ENCODE data around the gene RAD50.
"Not testable (repeated sequence)": the region's sequence is repeated elsewhere in the genome, so short reads cannot be mapped to it uniquely, and the experiment has no call there.

The RAD50 gene

DNA sequence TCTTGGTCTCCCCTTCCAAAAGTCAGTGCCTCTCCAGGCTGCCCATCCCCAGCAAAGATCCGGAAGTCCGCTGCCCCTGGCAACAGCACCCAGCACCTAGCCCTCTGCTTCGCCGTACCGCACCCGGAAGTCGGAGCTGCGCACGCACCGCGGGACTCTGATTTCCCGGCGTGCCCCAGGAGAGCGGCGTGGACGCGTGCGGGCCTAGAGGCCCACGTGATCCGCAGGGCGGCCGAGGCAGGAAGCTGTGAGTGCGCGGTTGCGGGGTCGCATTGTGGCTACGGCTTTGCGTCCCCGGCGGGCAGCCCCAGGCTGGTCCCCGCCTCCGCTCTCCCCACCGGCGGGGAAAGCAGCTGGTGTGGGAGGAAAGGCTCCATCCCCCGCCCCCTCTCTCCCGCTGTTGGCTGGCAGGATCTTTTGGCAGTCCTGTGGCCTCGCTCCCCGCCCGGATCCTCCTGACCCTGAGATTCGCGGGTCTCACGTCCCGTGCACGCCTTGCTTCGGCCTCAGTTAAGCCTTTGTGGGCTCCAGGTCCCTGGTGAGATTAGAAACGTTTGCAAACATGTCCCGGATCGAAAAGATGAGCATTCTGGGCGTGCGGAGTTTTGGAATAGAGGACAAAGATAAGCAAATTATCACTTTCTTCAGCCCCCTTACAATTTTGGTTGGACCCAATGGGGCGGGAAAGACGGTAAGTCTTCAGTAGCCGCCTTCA is at the start of gene RAD50:
Gene RAD50 (plus strand): TSS at position 215 of the 715 bp plus-strand sequence. CDS start 348 bp downstream, at position 563.
- peak; percentile 25 for DNase-seq

DNA sequence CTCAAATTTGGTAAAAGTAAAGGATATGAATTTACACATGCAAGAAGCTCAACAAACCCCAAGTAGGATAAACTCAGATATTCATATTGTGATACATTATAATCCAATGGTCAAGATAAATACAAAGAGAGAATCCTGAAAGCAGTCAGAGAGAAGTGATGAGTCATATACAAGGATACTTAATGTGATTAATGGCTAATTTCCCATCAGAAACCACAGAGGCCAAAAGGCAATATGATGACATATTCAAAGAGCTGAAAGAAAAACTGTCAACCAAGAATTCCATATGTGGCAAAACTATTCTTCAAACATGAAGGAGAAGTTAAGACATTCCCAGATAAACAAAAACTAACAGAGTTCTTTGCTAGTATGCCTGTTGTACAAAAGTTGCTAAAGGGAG is 46.7 kb upstream of the RAD50 start:
- DNase-seq: no peak

DNA sequence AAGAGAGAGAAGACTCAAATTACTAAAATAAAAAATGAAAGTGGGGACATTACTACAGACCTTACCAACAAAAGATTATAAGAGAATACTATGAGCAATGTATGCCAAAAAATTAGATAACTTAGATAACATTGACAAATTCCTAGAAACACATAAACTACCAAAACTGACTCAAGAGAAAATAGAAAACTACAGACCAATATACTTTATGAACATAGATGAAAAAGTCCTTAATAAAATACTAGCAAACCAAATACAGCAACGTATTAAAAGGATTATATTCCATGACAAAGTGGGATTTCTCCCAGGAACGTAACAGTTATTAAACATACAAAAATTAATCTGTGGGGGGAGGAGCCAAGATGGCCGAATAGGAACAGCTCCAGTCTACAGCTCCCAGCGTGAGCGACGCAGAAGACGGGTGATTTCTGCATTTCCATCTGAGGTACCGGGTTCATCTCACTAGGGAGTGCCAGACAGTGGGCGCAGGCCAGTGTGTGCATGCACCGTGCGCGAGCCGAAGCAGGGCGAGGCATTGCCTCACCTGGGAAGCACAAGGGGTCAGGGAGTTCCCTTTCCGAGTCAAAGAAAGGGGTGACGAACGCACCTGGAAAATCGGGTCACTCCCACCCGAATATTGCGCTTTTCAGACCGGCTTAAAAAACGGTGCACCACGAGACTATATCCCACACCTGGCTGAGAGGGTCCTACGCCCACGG is 43.0 kb upstream of the RAD50 start:
- DNase-seq: not testable (repeated sequence)

DNA sequence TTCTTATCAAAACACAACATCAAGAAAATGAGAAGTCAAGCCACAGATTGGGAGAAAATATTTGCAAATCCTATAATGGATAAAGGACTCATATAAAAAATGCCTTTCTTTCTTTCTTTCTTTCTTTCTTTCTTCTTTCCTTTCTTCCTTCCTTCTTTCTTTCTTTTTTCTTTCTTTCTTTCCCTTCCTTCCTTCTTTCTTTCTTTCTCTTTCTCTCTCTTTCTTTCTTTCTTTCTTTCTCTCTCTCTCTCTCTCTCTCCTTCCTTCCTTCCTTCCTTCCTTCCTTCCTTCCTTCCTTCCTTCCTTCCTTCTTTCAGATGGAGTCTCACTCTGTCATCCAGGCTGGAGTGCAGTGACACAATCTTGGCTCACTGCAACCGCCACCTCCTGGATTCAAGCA is 34.7 kb upstream of the RAD50 start:
- not testable (repeated sequence) for DNase-seq

DNA sequence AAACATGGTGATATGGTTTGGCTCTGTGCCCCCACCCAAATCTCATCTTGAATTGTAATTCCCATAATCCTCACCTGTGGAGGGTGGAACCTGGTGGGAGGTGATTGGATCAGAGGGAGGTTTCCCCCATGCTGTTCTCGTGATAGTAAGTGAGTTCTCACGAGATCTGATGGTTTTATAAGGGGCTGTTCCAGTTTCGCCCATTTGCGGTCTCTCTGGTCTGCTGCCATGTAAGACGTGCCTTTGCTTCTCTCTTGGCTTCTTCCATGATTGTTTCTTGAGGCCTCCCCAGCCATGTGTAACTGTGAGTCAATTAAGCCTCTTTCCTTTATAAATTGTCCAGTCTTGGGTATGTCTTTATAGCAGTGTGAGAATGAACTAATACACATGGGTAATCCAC is 31.9 kb upstream of the RAD50 start:
- not testable (repeated sequence) for DNase-seq

DNA sequence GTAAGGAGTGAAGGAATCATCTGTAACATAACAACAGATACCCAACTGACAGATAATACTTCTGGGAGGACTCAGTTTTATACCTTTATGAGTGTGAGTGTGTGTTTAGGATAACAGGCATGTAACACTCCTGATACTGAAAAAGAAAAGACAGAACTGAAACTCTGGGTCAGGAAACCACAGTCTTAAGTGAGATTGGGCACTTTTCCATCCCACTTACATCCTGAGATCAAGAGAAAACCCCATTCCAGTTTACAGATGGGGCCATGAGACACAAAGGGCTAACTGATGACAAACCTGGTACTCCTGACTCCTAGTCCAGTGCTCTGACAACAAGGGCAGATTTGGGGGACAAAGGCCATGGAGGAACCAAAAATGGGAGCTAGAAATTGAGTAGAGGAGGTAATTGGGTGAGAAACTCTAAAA is 31.5 kb upstream of the RAD50 start:
- DNase-seq: no peak

DNA sequence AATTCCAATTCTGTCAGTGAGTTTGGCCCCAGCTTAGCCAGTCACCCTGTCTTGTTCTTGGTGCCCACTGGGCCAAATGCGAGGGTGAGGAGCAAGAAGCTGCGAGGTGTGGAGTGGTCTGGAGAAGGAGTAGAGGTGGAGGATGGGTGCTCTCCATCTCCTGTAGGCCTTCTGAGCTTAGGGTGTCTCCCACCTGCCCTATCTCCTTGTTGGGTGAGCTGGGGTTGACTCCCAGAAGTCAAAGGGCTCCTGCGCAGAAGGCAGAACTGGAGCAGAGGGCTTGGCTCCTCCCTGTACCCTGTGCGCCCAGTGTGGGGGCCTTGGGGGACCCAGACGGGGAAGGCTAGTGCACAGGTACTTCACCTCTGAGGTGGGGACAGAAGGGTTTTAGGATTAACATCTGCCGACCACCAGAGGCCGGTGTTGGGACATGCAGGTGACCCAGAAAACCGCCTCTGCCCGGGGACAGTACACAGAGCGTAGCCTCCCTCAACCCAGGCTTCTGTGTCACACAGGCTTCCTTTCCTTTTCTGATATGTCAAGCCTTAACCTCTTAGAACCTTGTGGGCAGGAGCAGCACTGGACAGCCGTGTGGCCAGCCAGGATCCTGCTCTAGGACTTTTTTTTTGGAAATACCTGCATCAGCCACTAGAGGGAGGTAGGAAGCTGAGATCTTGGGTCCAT is 30.3 kb upstream of the RAD50 start:
- DNase-seq: peak; percentile 48

DNA sequence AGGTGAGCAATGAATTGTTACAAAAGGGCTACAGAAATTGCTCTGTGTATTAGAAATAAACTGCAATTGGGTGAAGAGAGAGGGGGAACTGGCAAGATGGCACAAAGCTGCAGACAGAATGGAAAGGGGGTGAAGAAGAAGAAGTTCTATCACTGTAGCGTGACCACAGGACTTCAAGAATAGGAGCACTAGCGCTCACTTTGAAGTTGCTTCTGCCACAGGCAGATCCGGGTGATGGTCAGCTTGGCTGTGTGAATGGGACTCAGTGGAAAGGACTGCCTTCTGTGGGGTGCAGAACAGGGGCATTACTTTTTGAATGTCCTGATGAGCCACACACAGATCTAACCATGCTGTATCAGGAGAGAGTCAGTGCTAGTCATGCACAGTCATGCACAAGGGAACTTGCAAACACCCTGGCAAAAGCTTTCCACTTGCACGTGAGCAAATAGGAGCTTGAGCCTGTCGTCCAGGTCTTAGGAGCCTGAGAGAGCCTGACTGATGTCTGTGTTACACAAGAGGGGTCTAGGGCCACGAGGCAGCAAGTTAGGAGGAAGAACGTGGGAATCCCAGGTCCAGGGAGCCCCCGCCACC is 29.7 kb upstream of the RAD50 start:
- no peak for DNase-seq

DNA sequence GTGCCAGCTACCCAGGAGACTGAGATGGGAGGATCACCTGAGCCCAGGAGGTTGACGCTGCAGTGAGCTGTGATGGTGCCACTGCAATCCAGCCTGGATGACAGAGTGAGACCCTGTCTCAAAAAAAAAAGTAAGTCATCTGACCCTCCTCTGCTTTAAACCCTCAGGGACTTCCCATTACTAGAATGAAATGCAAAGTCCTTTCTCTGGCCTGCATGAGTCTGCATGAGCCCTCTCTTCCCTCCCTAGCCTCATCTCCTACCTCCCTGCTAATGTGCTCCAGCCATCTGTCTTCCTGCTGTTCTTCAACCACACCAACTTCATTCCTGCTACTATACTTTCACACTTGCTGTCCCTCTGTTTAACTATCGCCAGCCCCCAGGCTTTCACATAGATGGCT is 28.8 kb upstream of the RAD50 start:
- DNase-seq: no peak

DNA sequence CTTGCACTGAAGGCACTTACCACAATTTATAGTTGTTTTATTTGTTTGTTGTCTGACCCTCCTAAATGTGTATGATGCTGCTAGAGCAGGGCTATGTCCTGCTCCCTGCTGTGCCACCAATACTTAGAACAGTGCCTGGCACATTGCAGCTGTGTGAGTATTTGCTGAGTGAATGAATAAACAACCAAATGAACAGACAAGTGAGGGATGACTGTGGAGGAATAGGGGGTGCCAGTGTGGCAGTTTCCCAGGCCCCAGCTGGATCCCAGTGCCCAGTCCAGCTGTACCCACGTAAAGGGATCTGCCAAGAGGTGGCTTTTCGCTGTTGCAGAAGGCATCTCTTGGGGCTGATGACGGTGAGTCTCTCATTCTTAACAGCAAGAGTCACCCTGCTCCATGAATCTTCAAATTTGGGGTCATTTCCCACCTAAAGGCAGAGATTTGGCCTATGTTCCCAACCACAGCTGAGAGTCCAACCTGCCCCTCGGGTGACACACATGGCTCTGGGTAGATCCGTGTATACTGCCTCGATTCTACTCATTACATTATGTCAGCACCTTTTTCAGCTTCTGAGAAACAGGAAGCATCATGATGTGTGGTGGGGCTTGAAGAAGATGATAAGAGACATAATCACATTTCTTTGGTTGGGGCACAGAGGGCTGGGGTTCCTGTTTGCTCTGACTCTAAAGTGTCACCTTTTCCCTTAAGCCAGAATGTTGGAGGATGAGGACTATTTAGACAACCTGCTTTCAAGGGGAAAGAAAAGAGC is 27.7 kb upstream of the RAD50 start:
- DNase-seq: no peak

DNA sequence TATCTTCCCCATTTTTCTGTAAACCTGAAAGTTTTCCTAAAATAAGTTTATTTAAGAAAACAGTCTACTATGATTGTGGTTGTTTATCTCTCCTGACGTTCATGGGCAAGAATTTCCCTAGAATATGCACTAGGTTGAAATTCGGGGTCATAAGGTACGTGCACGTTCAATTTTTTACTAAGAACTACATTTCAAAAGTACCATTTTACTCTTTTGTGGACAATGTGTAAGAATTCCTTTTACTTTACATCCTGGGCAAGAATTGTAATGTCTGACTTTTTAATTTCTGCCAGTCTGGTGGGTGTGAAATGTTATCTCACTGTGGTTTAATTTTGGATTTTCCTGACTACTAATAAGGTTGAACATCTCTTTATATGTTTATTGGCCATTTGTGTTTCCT is 25.8 kb upstream of the RAD50 start:
- no peak for DNase-seq

DNA sequence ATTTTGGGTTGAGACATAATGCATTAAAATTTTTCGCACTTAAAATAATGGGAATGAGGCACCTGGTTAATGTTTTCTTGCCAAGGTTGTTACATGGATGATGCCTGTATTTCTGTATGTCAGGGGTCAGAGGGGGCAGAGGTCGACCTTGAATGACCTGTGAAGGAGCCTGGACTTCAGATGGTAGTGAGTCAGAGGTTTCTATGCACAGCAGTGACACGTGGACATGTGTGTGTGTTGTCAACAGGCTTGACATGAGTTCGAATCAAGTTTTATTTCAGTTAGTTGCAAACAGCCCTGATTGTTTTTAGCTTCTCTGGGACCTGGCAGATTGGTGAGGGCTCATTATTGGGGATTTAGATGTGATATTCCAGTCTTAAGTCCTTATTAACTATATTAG is 17.1 kb upstream of the RAD50 start:
- DNase-seq: no peak

DNA sequence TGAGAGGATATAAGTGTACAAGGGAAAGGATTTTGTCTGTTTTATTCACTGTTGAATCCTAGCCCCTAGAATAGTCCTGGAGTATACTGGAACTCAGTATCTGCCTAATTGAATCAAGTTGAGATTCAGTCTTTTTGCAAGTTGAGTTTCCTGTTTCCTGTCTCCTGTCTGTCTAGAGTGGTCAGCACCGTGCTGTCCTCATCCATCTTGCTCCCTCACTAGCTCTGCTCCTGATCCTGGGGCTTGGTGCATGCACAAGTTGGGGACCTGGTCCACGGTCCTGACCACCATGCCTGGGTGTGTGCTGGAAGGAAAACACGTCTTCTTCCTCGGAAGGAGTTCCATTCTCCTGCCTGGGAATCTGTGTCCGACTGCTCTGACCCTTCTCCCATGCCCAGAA is 16.6 kb upstream of the RAD50 start:
- DNase-seq: no peak

DNA sequence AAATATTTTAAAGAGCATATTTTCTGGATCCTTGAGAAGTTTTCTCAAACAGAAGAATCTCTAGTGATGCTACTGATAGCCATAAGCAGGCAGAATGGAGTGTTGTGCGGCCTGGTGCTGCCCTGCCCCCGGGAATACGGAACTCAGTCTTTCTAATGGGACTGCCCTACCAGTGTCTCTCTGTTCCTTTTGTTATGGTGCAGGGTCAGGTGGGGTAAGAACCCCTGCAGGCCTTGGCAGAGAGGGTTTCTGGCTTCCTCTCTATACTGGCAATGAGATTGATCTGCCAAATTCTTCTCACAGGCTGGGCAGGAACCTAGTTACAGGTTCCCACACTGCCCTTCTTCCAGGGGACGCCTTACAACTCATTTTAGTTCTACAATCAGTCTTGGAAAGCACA is 16.0 kb upstream of the RAD50 start:
- DNase-seq: no peak

DNA sequence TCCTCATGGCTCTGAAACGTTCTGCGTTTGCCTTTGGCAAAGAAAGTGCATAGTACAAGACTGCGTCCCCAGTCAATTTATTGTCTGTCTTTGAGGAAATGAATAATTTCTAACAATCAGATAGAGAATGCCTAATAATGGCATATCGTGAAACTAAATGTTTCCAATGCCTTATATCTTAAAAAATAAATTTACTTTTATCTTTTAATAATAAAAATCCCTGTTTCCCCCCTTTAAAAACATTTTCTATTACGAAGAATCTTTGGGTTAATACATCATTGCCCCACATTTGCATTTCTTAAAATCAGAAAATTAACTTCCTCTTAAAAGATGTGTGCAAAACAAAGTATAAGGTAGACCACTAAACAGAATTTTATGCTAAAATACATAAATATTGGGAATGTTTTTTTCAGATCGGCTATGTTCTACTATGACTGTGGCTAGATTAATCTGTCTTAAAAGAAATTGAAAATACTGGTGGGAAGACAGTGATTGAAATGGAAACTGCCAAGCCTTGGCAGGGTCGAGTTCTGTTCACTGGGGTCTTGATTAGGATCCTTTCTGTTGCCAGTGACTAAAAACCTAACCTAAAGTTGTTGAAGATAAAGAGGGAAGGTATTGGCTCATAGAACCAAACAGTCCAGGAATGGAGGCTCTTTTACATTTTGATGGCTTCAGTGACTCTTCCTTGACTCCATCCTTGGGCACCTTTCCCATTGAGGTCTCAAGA is 13.1 kb upstream of the RAD50 start, which contains the start of gene IL5:
Gene IL5 (minus strand): TSS at position 51 of the 730 bp plus-strand sequence. CDS start 44 bp downstream, at position 7.
- no peak for DNase-seq

DNA sequence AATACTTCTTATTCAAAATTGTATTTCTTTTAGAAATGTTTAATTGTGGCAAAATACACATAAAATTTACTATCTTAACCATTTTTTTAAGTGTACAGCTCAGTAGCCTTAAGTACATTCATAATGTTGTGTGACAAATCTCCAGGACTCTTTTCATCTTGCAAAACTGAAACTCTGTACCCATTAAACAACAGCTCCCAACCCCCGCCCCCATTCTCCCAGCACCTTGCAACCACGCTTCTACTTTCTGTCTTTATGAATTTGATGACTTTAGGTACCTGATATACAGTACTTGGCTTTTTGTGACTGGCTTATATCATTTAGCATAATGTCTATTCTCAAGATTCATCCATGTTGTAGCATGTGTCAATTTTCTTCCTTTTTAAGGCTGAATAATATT is 10.7 kb upstream of the RAD50 start:
- DNase-seq: no peak

DNA sequence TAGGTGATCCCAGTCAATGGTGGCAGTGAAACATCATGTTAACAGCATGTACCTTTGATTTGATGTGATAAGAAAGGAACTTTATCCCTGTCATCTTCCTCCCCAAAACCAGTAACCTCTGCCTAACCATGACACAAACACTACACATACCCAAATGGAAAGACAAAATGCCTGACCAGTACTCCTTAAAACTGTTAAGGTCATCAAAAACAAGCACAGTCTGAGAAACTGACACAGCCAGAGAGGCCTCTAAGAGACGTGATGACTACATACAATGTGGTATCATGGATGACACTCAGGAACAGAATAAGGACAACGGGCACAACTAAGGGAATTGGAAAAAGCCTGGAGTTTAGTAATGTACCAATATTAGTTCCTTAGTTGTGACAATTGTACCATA is 9.5 kb upstream of the RAD50 start:
- DNase-seq: no peak

DNA sequence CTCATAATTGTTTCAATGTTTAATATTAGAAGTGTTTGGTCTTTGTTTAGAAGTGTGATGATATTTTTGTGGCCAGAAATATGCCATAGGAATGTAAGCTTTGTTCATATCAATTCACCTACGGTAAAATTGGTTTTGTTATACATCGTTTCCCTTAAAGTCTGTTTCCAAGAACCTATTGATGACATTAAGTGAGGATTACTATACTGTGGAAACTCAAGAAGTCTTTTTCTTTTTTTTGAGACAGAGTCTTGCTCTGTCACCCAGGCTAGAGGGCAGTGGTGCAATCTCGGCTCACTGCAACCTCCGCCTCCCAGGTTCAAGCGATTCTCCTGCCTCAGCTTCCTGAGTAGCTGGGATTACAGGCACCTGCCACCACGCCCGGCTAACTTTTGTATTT is 7.9 kb upstream of the RAD50 start:
- DNase-seq: not testable (repeated sequence)

DNA sequence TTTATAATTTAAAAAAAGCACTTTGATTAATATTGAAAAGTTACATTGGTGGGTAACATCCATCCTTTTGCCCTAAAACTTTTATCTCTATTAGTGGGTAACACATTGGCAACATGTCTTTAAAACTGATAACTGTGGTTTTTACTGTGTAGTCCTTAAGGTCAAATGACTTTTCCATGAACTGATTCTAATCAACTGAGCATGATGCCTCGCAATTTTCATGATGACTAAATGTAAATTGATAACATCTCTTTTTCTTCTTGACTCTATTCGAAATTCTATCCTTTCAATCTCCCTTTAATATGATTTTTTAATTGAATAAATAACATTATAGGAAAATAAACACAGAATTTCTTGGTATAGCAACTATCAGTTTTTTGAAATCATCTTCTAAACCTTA is 7.2 kb upstream of the RAD50 start:
- DNase-seq: no peak

DNA sequence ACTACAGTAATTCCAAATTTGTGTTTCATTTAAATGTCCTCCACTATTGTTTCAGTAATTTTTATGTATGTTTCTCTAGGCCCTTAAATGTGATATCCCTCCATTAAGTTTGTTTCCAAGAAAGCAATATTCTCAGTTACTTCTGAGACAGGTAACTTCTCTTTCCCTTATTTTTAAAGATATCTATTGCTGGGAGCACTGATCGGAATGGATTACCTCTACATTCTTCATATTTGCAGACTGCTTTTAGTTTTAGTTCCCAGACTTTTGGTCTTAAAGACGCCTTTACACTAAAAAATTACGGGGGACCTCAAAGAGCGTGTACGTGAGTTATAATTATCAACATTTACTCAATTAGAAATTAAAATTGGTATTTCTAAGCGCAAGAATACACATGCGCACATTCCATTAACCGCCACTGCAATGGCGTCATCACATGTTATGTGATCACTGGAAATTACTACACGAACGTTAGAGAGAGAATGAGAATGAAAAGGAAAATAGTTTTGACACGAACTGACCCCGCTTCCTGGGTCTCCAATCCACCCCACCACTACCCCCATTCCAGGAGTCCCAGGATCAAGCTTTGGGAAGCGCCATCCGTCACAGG is 519 bp upstream of the RAD50 start:
- DNase-seq: no peak

DNA sequence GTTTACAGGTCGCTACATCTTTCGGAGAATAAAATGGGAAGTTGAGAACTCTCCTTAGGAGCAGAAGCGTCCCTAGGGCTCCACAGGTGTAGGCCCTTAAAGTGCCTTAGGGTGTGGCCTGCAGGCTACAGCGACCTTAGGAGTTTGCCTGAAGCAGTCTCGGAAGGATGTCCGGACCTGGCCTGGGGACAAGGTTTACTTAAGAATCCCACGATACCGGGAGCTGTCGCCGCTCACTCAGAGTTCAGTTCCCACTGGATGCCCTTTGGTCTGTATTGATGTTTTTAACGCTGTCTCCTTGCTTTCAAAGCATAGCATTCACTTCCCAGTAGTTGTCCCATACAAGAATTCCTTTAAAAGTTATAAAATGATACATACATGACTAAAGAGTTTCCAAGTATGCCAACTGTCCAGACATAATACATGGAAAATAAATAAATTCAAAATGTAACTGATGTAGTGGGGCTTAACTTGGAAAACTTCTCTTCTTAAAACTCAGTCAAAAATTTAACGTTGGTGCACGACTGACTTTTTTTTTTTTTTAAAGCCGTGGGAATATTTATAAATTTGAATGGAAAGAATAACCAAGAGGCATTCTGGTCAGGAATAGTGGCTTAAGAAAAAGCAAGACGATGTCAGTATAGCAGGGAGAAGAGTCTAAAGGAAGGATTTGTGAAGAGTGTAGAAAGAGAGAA is 848 bp downstream of the RAD50 start:
- no peak for DNase-seq
